Heart left ventricle (tissue), 16 donors: ENCODE measurements around the gene RPTOR. TPM values are rescaled to one million over a fixed set of nuclear protein-coding genes. Genes with fewer than 3 reads are reported as not detected.

Experiments used
- ATAC-seq, 4 donors: fragments of 200-7000 bp; cut with Tn5 transposase; one replicate each; pipeline ENCODE4 v1.9.1; 2020 to 2022; ENCODE audit warnings: moderate library complexity in 4 of 4, mild to moderate bottlenecking in 3 of 4, moderate number of reproducible peaks in 1 of 4
- DNase-seq, 5 donors: peaks; one replicate each; pipeline ENCODE4 v3.0.0-alpha.2; 2020
- H3K27ac ChIP-seq, 12 donors: fragments of 200-600 bp; sonication (generic) in 4 of 12; one replicate each; pipeline versions ENCODE4 v1.5.0 to v1.8.0; 2016 to 2022; ENCODE audit warnings: mild to moderate bottlenecking in 2 of 12
- H3K27me3 ChIP-seq, 9 donors: fragments of 200-600 bp; sonication (generic) in 2 of 9; one replicate each; pipeline versions ENCODE4 v1.5.1 to v1.8.0; 2016 to 2022; ENCODE audit warnings: mild to moderate bottlenecking in 3 of 9
- H3K36me3 ChIP-seq, 9 donors: fragments of 200-600 bp; sonication (generic) in 2 of 9; one replicate each; pipeline versions ENCODE4 v1.5.0 to v1.8.0; 2018 to 2022; ENCODE audit warnings: mild to moderate bottlenecking in 2 of 9
- H3K4me1 ChIP-seq, 12 donors: fragments of 200-600 bp; sonication (generic) in 4 of 12; one replicate each; pipeline versions ENCODE4 v1.5.0 to v1.8.0; 2016 to 2022; ENCODE audit warnings: mild to moderate bottlenecking in 3 of 12
- H3K4me3 ChIP-seq, 12 donors: fragments of 200-600 bp; sonication (generic) in 4 of 12; one replicate each; pipeline versions ENCODE4 v1.5.0 to v1.8.0; 2017 to 2022; ENCODE audit warnings: mild to moderate bottlenecking in 9 of 12, moderate library complexity in 4 of 12
- H3K9me3 ChIP-seq, 12 donors: fragments of 200-600 bp; sonication (generic) in 4 of 12; one replicate each; pipeline versions ENCODE4 v1.5.0 to v1.8.0; 2016 to 2022; ENCODE audit warnings: mild to moderate bottlenecking in 1 of 12
- CTCF ChIP-seq, 12 donors: fragments of 200-600 bp; sonication (generic) in 4 of 12; IDR thresholded peaks; one replicate each; pipeline versions ENCODE4 v1.5.0 to v1.8.0; 2018 to 2022; ENCODE audit warnings: antibody characterized with exemption in 12 of 12, mild to moderate bottlenecking in 5 of 12
- POLR2A ChIP-seq, 2 donors: fragments of 450-650 bp; IDR thresholded peaks; one replicate each; pipeline ENCODE4 v1.6.1; 2017; ENCODE audit warnings: antibody characterized with exemption in 2 of 2, mild to moderate bottlenecking in 2 of 2, moderate library complexity in 2 of 2
- WGBS, 4 donors: extraction: QIAGEN DNeasy Blood & Tissue Kit in 2 of 4; methylation state at CpG; one replicate each; pipeline versions ENCODE4 v1.1.5 to v1.1.7; 2013 to 2018; 5-methylcytosine and 5-hydroxymethylcytosine counted together
- intact Hi-C, 10 donors: fragments of 100-400 bp; cut with DNase I; formaldehyde crosslinking; loops; one replicate each; pipeline versions ENCODE4 v1.11.1 to v1.14.2; 2022
- polyA plus RNA-seq, 2 donors: library from polyadenylated mRNA; stranded (reverse); fragments of 200-250 nt; gene quantifications; one replicate each; pipeline ENCODE4 v1.2.3, GENCODE V29; 2013
- total RNA-seq, 9 donors: library from RNA; depleted of rRNA in 2 of 9; stranded (reverse); fragments of >200 nt in 2 of 9; fragmentation: NEBNext Ultra II Directional in 3 of 9; extraction: Animal tissue kit (Norgen Biotek cat#: 25700) in 3 of 9; gene quantifications; one replicate each; pipeline versions ENCODE4 v1.1.0 to v1.2.4, GENCODE V29; 2016 to 2023
- donor health status: ischemic (EF 13 %, LVEDD 7.1; RV severe dilation, severe dysfunction).
- donor health status: healthy with polysubstance abuse.
- donor health status: DM: no; HTN: yes; CAD: no.
- donor health status: DM: no; HTN: no; CAD: no.
- donor health status: ischemic (EF 25% LVEDD 6.9; RV normal size, moderate dysfunction).
- donor health status: ischemic (EF 25% LVEDD 5.7; RV mildly dilated, moderate dysfunction).
- donor health status: healthy.
- donor health status: DM: yes; HTN: yes; CAD: no.
- donor health status: ischemic (EF 35%, LVEDD 5.7; RV mildly dilated, moderate dysfunction).
- donor health status: nonischemic (EF 11% LVEDD 7.7; RV severe dilation, severe dysfunction).
- donor health status: DM: yes; HTN: yes; CAD: no.
- donor health status: PGD.
- donor health status: ischemic (EF 29% LVEDD 5.4; RV normal size, mild dysfunction).
- donor health status: nonischemic (EF 23%, LVEDD 6.1; RV moderate dilation, normal function).

Gene RPTOR
- total and polyA plus RNA-seq, 11 donors: 14.7 to 31.7 (median 26.0) TPM

DNA sequence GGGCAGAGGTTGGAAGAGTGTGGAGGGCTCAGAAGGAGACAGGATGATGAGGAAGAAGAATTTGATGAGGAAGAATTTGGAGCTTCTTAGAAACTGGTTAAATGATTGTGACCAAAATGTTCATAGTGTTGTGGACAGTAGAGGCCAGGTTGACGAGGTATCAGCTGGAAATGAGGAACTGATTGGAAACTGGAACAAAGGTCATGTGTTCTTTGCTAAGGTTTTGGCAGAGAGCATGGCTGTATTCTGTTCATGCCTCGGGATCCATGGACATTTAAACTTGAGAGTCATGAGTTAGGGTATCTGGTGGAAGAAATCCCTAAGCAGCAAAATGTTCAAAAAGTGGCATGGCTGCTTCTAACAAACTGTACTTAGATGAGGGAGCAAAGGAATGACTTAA is 466.3 kb downstream of the RPTOR start:
- no peak for DNase-seq
- TF ChIP-seq POLR2A (IDR thresholded peaks at IDR 0.05): no peak
- TF ChIP-seq CTCF (IDR thresholded peaks at IDR 0.05): no peak
- H3K27ac ChIP-seq: no peak overlapping the region
- no peak overlapping the region for H3K4me3 ChIP-seq
- no peaks in the 10 kb centered on the region for H3K4me1 ChIP-seq
- ATAC-seq: no peak
- H3K36me3 ChIP-seq: no peaks in the 10 kb centered on the region
- WGBS, 4 donors: 62 to 81% (median 72%) methylated on average over 2 of the region's 2 CpGs
- peaks cover 0 to 14% (median 6%) of the 10 kb centered on the region in 12 donors for H3K9me3 ChIP-seq
- intact Hi-C loops: loop anchor here in 1 of 10 donors (10.0 kb wide), 1 partner anchor 224 kb away; the partner anchor contains the start of genes NDUFAF8 and TEPSIN
- H3K27me3 ChIP-seq: peaks cover 0 to 3% (median 0%) of the 10 kb centered on the region in 9 donors

DNA sequence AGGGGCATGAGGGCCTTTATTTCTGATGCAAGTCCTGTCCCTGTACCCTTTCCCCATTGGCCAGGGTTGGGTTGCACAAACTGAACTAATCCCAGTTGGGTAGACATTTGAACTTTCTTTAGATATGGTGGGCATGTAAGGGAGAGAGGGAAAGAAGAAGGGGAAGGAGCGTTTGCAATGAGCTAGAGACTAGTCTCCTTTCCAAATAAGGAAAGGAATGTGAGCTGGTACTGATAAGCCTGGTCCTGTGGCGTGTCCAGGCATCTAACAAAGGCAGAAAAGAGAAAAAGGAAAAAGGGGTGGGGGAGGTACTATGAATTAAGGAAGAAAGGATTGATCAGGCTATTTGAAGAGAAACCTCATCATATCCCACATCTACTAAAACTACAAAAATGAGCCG is 467.3 kb downstream of the RPTOR start:
- no peaks in the 10 kb centered on the region for H3K4me1 ChIP-seq
- DNase-seq (no peak), ATAC-seq (no peak)
- no peak overlapping the region for H3K4me3 ChIP-seq
- no peaks in the 10 kb centered on the region for H3K36me3 ChIP-seq
- 53 to 60% (median 57%) methylated on average over 3 of the region's 3 CpGs for WGBS, 4 donors
- H3K27me3 ChIP-seq: no peaks in the 10 kb centered on the region
- intact Hi-C loops: loop anchor here in 1 of 10 donors (10.0 kb wide), 1 partner anchor 223 kb away; the partner anchor contains the start of genes NDUFAF8 and TEPSIN
- H3K27ac ChIP-seq: no peak overlapping the region
- TF ChIP-seq CTCF (IDR thresholded peaks at IDR 0.05): no peak
- TF ChIP-seq POLR2A (IDR thresholded peaks at IDR 0.05): no peak
- peaks cover 0 to 22% (median 8%) of the 10 kb centered on the region in 12 donors for H3K9me3 ChIP-seq

GRCh38 chr17:81012574-81013447 is 468.2 kb downstream of the RPTOR start:
- Histone ChIP-seq H3K4me3 (no peak overlapping the region), H3K9me3 (peaks cover 0 to 23% (median 8%) of the 10 kb centered on the region in 12 donors), H3K4me1 (peaks cover 0 to 6% (median 2%) of the 10 kb centered on the region in 12 donors), H3K27ac (no peak overlapping the region), H3K36me3 (no peaks in the 10 kb centered on the region), H3K27me3 (no peaks in the 10 kb centered on the region)
- no peak for TF ChIP-seq CTCF (IDR thresholded peaks at IDR 0.05)
- no peak for TF ChIP-seq POLR2A (IDR thresholded peaks at IDR 0.05)
- WGBS, 4 donors: 87 to 92% (median 92%) methylated on average over 11 to 13 of the region's 13 CpGs
- peak in 1 of 5 donors; percentile 8 for DNase-seq
- ATAC-seq: no peak
- intact Hi-C loops: loop anchor here in 1 of 10 donors (10.0 kb wide), 1 partner anchor 222 kb away; the partner anchor contains the start of genes NDUFAF8 and TEPSIN

- intact Hi-C loops: loop anchor here in 1 of 10 donors (10.0 kb wide), 1 partner anchor 221 kb away; the partner anchor contains the start of genes NDUFAF8 and TEPSIN
- ATAC-seq (no peak), DNase-seq (peak in 1 of 5 donors; percentile 6)
- peaks cover 0 to 23% (median 8%) of the 10 kb centered on the region in 12 donors for H3K9me3 ChIP-seq
- WGBS, 4 donors: 68 to 82% (median 70%) methylated on average over 6 of the region's 6 CpGs
- no peak overlapping the region for H3K4me3 ChIP-seq
- TF ChIP-seq CTCF (IDR thresholded peaks at IDR 0.05) (no peak), POLR2A (IDR thresholded peaks at IDR 0.05) (no peak)
- H3K36me3 ChIP-seq: no peaks in the 10 kb centered on the region
- peaks cover 0 to 14% (median 8%) of the 10 kb centered on the region in 12 donors for H3K4me1 ChIP-seq
- H3K27ac ChIP-seq: no peak overlapping the region
- no peaks in the 10 kb centered on the region for H3K27me3 ChIP-seq
These were observed 469.0 kb downstream of the RPTOR start for GRCh38 chr17:81013642-81014041.
